Gastrocnemius medialis (tissue), 4 donors: Measurements from ENCODE around the gene TENT5C. TPM values are rescaled to one million over a fixed set of nuclear protein-coding genes. Genes with fewer than 3 reads are reported as not detected.

Experiments
- ATAC-seq, 2 donors: fragments of 150-250 bp; one replicate each; pipeline ENCODE4 v1.9.1; 2016
- DNase-seq, 2 donors: peaks; one replicate each; pipeline ENCODE4 v3.0.0-alpha.2; 2019
- H3K27ac ChIP-seq, 4 donors: fragments of 200-600 bp; sonication (generic); 1 replicate in 1 of 4; 2 replicates in 3 of 4; pipeline ENCODE4 v1.5.1; 2016 to 2018; ENCODE audit warnings: mild to moderate bottlenecking in 2 of 4, moderate library complexity in 1 of 4
- H3K27me3 ChIP-seq, 3 donors: fragments of 200-600 bp; sonication (generic) in 2 of 3; 1 replicate in 1 of 3; 2 replicates in 2 of 3; pipeline versions ENCODE4 v1.5.1 to v1.6.0; 2016 to 2019; ENCODE audit warnings: mild to moderate bottlenecking in 1 of 3, moderate library complexity in 1 of 3
- H3K36me3 ChIP-seq, 2 donors: fragments of 200-600 bp; sonication (generic) in 1 of 2; one replicate each; pipeline ENCODE4 v1.5.1; 2017 to 2018
- H3K4me1 ChIP-seq, 2 donors: fragments of 200-600 bp; sonication (generic) in 1 of 2; one replicate each; pipeline ENCODE4 v1.5.1; 2016 to 2017; ENCODE audit warnings: mild to moderate bottlenecking in 2 of 2
- H3K4me3 ChIP-seq, 4 donors: fragments of 200-600 bp; sonication (generic) in 3 of 4; 1 replicate in 1 of 4; 2 replicates in 3 of 4; pipeline ENCODE4 v1.5.1; 2016 to 2019; ENCODE audit warnings: mild to moderate bottlenecking in 2 of 4
- H3K9me3 ChIP-seq, 3 donors: fragments of 200-600 bp; sonication (generic) in 2 of 3; 1 replicate in 1 of 3; 2 replicates in 2 of 3; pipeline ENCODE4 v1.5.1; 2016 to 2019
- CTCF ChIP-seq, 5 experiments: fragments of 450-650 bp in 3 of 5; fragments of 200-600 bp in 2 of 5; sonication (generic) in 2 of 5; IDR thresholded peaks in 4 of 5; conservative IDR thresholded peaks in 1 of 5; 1 replicate in 4 of 5; 2 replicates in 1 of 5; pipeline ENCODE4 v1.5.1; 2016 to 2019; ENCODE audit warnings: antibody characterized with exemption in 5 of 5, mild to moderate bottlenecking in 3 of 5, moderate library complexity in 3 of 5
- POLR2A ChIP-seq, 2 donors: fragments of 450-650 bp; IDR thresholded peaks; one replicate each; pipeline ENCODE4 v1.6.1; 2017; ENCODE audit warnings: antibody characterized with exemption in 2 of 2, mild to moderate bottlenecking in 2 of 2, moderate library complexity in 2 of 2
- in situ Hi-C, 4 donors: fragments of 200-750 bp; cut with MboI; loops; one replicate each; pipeline versions ENCODE4 v1.15.0 to v1.8.0; 2017; ENCODE audit warnings: low sequenced_read_pairs in 4 of 4
- intact Hi-C: fragments of 100-400 bp; cut with DNase I; formaldehyde crosslinking; loops from one replicate; pipeline ENCODE4 v1.15.1; 2023; ENCODE audit warnings: low total_unique reads
- total RNA-seq, 4 donors: library from RNA; depleted of rRNA; stranded (reverse); fragments of >200 nt; gene quantifications; one replicate each; pipeline versions ENCODE4 v1.1.0 to v1.2.3, GENCODE V29; 2016

TENT5C gene
- total RNA-seq, 4 donors from 2014 or later, result 2.3 to 21.8 (median 6.4) TPM

GRCh38 chr1:117660271-117660965, 54.6 kb downstream of the TENT5C start:
- no peaks in the 10 kb centered on the region for H3K36me3 ChIP-seq
- H3K4me3 ChIP-seq, result no peak overlapping the region
- TF ChIP-seq CTCF (IDR thresholded peaks at IDR 0.05 in 4 of 5, conservative IDR thresholded peaks at IDR 0.05 in 1 of 5) (no peak), POLR2A (IDR thresholded peaks at IDR 0.05) (no peak)
- intact Hi-C loops (no loop called here), in situ Hi-C loops (loop anchor here in 1 of 4 donors (10.0 kb wide), 1 partner anchor 126 kb away; no protein-coding TSS in a partner anchor)
- no peaks in the 10 kb centered on the region for H3K9me3 ChIP-seq
- H3K27ac ChIP-seq, result no peak overlapping the region
- no peaks in the 10 kb centered on the region for H3K27me3 ChIP-seq
- ATAC-seq, result no peak
- no peak for DNase-seq
- peaks cover 30 to 32% of the 10 kb centered on the region in 2 donors for H3K4me1 ChIP-seq

- no peak for TF ChIP-seq POLR2A (IDR thresholded peaks at IDR 0.05)
- TF ChIP-seq CTCF (IDR thresholded peaks at IDR 0.05 in 4 of 5, conservative IDR thresholded peaks at IDR 0.05 in 1 of 5), result no peak
- Histone ChIP-seq H3K27me3 (no peaks in the 10 kb centered on the region), H3K9me3 (no peaks in the 10 kb centered on the region), H3K27ac (no peak overlapping the region), H3K4me1 (peaks cover 25 to 30% of the 10 kb centered on the region in 2 donors), H3K36me3 (no peaks in the 10 kb centered on the region), H3K4me3 (no peak overlapping the region)
- DNase-seq, result no peak
- ATAC-seq, result no peak
- in situ Hi-C loops (loop anchor here in 1 of 4 donors (10.0 kb wide), 1 partner anchor 126 kb away; no protein-coding TSS in a partner anchor), intact Hi-C loops (no loop called here)
Observed at GRCh38 chr1:117661027-117661426, 55.2 kb downstream of the TENT5C start.

GRCh38 chr1:117662667-117663066, 56.8 kb downstream of the TENT5C start:
- no peak for TF ChIP-seq CTCF (IDR thresholded peaks at IDR 0.05 in 4 of 5, conservative IDR thresholded peaks at IDR 0.05 in 1 of 5)
- no peak for TF ChIP-seq POLR2A (IDR thresholded peaks at IDR 0.05)
- no peaks in the 10 kb centered on the region for H3K9me3 ChIP-seq
- in situ Hi-C loops (loop anchor here in 1 of 4 donors (10.0 kb wide), 1 partner anchor 128 kb away; no protein-coding TSS in a partner anchor), intact Hi-C loops (no loop called here)
- H3K4me3 ChIP-seq, result no peak overlapping the region
- no peak for DNase-seq
- H3K4me1 ChIP-seq, result peaks cover 12 to 16% of the 10 kb centered on the region in 2 donors
- no peaks in the 10 kb centered on the region for H3K27me3 ChIP-seq
- no peaks in the 10 kb centered on the region for H3K36me3 ChIP-seq
- H3K27ac ChIP-seq, result no peak overlapping the region
- ATAC-seq, result no peak

- no peaks in the 10 kb centered on the region for H3K27me3 ChIP-seq
- peaks cover 6 to 9% of the 10 kb centered on the region in 2 donors for H3K4me1 ChIP-seq
- TF ChIP-seq POLR2A (IDR thresholded peaks at IDR 0.05), result no peak
- TF ChIP-seq CTCF (IDR thresholded peaks at IDR 0.05 in 4 of 5, conservative IDR thresholded peaks at IDR 0.05 in 1 of 5), result no peak
- no peak overlapping the region for H3K27ac ChIP-seq
- intact Hi-C loops (no loop called here), in situ Hi-C loops (loop anchor here in 1 of 4 donors (10.0 kb wide), 1 partner anchor 129 kb away; no protein-coding TSS in a partner anchor)
- no peaks in the 10 kb centered on the region for H3K9me3 ChIP-seq
- no peak overlapping the region for H3K4me3 ChIP-seq
- ATAC-seq, result no peak
- H3K36me3 ChIP-seq, result no peaks in the 10 kb centered on the region
- no peak for DNase-seq
Observed at GRCh38 chr1:117663156-117663902, 57.5 kb downstream of the TENT5C start.
